Hypothalamus (tissue), 51 donors: ENCODE results near the gene PLEK2.
"Not testable (repeated sequence)": the region's sequence is repeated elsewhere in the genome, so short reads cannot be mapped to it uniquely, and the experiment has no call there.

Experiments
- DNase-seq, 51 donors: peaks; one replicate each; lab custom pipeline; 2025; lab: John Stamatoyannopoulos, UW

PLEK2 gene

GRCh38 chr14:67411820-67412421 is at the start of gene PLEK2:
TSS of gene PLEK2 (minus strand) at chr14:67412165. CDS start at chr14:67412059, 106 bp downstream.
- DNase-seq, result no peak

GRCh38 chr14:67461341-67461985 is 49.5 kb upstream of the PLEK2 start:
- DNase-seq, result no peak

GRCh38 chr14:67459336-67459735 is 47.4 kb upstream of the PLEK2 start:
- no peak for DNase-seq

- DNase-seq, result peak in 2 of 51 donors; percentile 6 to 10
These were observed 45.8 kb upstream of the PLEK2 start for GRCh38 chr14:67457782-67458181.

- DNase-seq, result no peak
These were observed 44.8 kb upstream of the PLEK2 start for GRCh38 chr14:67456732-67457131.

GRCh38 chr14:67453575-67454300 is 41.8 kb upstream of the PLEK2 start:
- DNase-seq, result no peak

- DNase-seq, result not testable (repeated sequence)
These were observed 39.7 kb upstream of the PLEK2 start for GRCh38 chr14:67451667-67452066.

GRCh38 chr14:67449096-67449495 is 37.1 kb upstream of the PLEK2 start:
- peak in 1 of 51 donors; percentile 20 for DNase-seq

GRCh38 chr14:67447033-67447381 is 35.0 kb upstream of the PLEK2 start:
- no peak for DNase-seq

GRCh38 chr14:67446371-67447032 is 34.5 kb upstream of the PLEK2 start:
- DNase-seq, result peak in 20 of 51 donors; percentile 7 to 40 (median 19)

- DNase-seq, result no peak
These were observed 32.4 kb upstream of the PLEK2 start for GRCh38 chr14:67444395-67444794.

- no peak for DNase-seq
These were observed 30.4 kb upstream of the PLEK2 start for GRCh38 chr14:67442139-67442906.

GRCh38 chr14:67441672-67442071 is 29.7 kb upstream of the PLEK2 start:
- no peak for DNase-seq

- DNase-seq, result no peak
These were observed 29.3 kb upstream of the PLEK2 start for GRCh38 chr14:67441256-67441655.

- DNase-seq, result no peak
These were observed 28.5 kb upstream of the PLEK2 start for GRCh38 chr14:67440513-67440912.

- no peak for DNase-seq
These were observed 27.0 kb upstream of the PLEK2 start for GRCh38 chr14:67438969-67439368.

- DNase-seq, result peak in 26 of 51 donors; percentile 6 to 78 (median 42)
These were observed 24.3 kb upstream of the PLEK2 start for GRCh38 chr14:67436006-67436866.

GRCh38 chr14:67435603-67436002 is 23.6 kb upstream of the PLEK2 start:
- no peak for DNase-seq

- DNase-seq, result no peak
These were observed 20.1 kb upstream of the PLEK2 start for GRCh38 chr14:67432050-67432564.
